ENCODE measurements around the gene UNC119.
"Not testable (repeated sequence)": the region's sequence is repeated elsewhere in the genome, so short reads cannot be mapped to it uniquely, and the experiment has no call there.

Gene UNC119

GRCh38 chr17:28552176-28552999, at the start of gene UNC119:
Gene UNC119, minus strand, starts transcription at chr17:28552624. Its CDS starts 67 bp downstream, at chr17:28552557.
- peak; percentile 39 to 78 (median 55) for DNase-seq (ENCODE audit: low read depth in 3 of 3, low spot score in 1 of 3)

GRCh38 chr17:28599311-28600184, 47.1 kb upstream of the UNC119 start:
- DNase-seq (ENCODE audit: low read depth in 3 of 3, low spot score in 1 of 3): peak; percentile 5 to 47 (median 42)

- DNase-seq (ENCODE audit: low read depth in 3 of 3, low spot score in 1 of 3): peak; percentile 88 to 93 (median 91)
Observed at GRCh38 chr17:28598799-28599310, 46.4 kb upstream of the UNC119 start, which contains the start of gene SPAG5. Gene SPAG5, minus strand, starts transcription at chr17:28599025. Its CDS starts 79 bp downstream, at chr17:28598946.

GRCh38 chr17:28598389-28598788, 46.0 kb upstream of the UNC119 start:
- DNase-seq (ENCODE audit: low read depth in 3 of 3, low spot score in 1 of 3): no peak

GRCh38 chr17:28597606-28598383, 45.4 kb upstream of the UNC119 start:
- DNase-seq (ENCODE audit: low read depth in 3 of 3, low spot score in 1 of 3): no peak

- DNase-seq (ENCODE audit: low read depth in 3 of 3, low spot score in 1 of 3): no peak
Observed at GRCh38 chr17:28592260-28592659, 39.8 kb upstream of the UNC119 start.

GRCh38 chr17:28585851-28586250, 33.4 kb upstream of the UNC119 start:
- DNase-seq (ENCODE audit: low read depth in 3 of 3, low spot score in 1 of 3): no peak

- no peak for DNase-seq (ENCODE audit: low read depth in 3 of 3, low spot score in 1 of 3)
Observed at GRCh38 chr17:28584434-28584833, 32.0 kb upstream of the UNC119 start.

GRCh38 chr17:28582513-28582912, 30.1 kb upstream of the UNC119 start:
- no peak for DNase-seq (ENCODE audit: low read depth in 3 of 3, low spot score in 1 of 3)

- DNase-seq (ENCODE audit: low read depth in 3 of 3, low spot score in 1 of 3): no peak
Observed at GRCh38 chr17:28580959-28581358, 28.5 kb upstream of the UNC119 start.

- DNase-seq (ENCODE audit: low read depth in 3 of 3, low spot score in 1 of 3): no peak
Observed at GRCh38 chr17:28579526-28579925, 27.1 kb upstream of the UNC119 start.

- no peak for DNase-seq (ENCODE audit: low read depth in 3 of 3, low spot score in 1 of 3)
Observed at GRCh38 chr17:28578246-28579195, 26.1 kb upstream of the UNC119 start.

- no peak for DNase-seq (ENCODE audit: low read depth in 3 of 3, low spot score in 1 of 3)
Observed at GRCh38 chr17:28577466-28577824, 25.0 kb upstream of the UNC119 start.

GRCh38 chr17:28576758-28577465, 24.5 kb upstream of the UNC119 start, which contains the start of gene ALDOC:
Gene ALDOC, minus strand, starts transcription at chr17:28576895. Its CDS starts 1,363 bp downstream, at chr17:28575532.
- peak; percentile 94 to 99 (median 96) for DNase-seq (ENCODE audit: low read depth in 3 of 3, low spot score in 1 of 3)

- DNase-seq (ENCODE audit: low read depth in 3 of 3, low spot score in 1 of 3): not testable (repeated sequence)
Observed at GRCh38 chr17:28576016-28576415, 23.6 kb upstream of the UNC119 start.

GRCh38 chr17:28575126-28575795, 22.8 kb upstream of the UNC119 start:
- DNase-seq (ENCODE audit: low read depth in 3 of 3, low spot score in 1 of 3): no peak

GRCh38 chr17:28574526-28574925, 22.1 kb upstream of the UNC119 start:
- DNase-seq (ENCODE audit: low read depth in 3 of 3, low spot score in 1 of 3): no peak

- DNase-seq (ENCODE audit: low read depth in 3 of 3, low spot score in 1 of 3): no peak
Observed at GRCh38 chr17:28573966-28574480, 21.6 kb upstream of the UNC119 start.

Data from stimulated activated CD4-positive, alpha-beta T cell treated with anti-CD3 and anti-CD28 coated beads, TNF-alpha, amount 100 ng/mL, for 1 hour (primary cell).